GM21737 (cell line): Measurements from ENCODE around the gene SGIP1.
"Not testable (repeated sequence)": the region's sequence is repeated elsewhere in the genome, so short reads cannot be mapped to it uniquely, and the experiment has no call there.

Experiments
- ATAC-seq: cut with Tn5 transposase; IDR thresholded peaks from one replicate; pipeline ENCODE4 v1.9.1; 2021; ENCODE audit warnings: mild to moderate bottlenecking, moderate library complexity; ENCODE audit not compliant: unreplicated experiment

Gene SGIP1

GRCh38 chr1:66552287-66552686 is 18.3 kb downstream of the SGIP1 start:
- no peak for ATAC-seq

GRCh38 chr1:66552829-66553228 is 18.9 kb downstream of the SGIP1 start:
- no peak for ATAC-seq

- ATAC-seq, result no peak
These were observed 19.9 kb downstream of the SGIP1 start for GRCh38 chr1:66553846-66554245.

GRCh38 chr1:66556161-66556611 is 22.2 kb downstream of the SGIP1 start:
- ATAC-seq, result no peak

- ATAC-seq, result no peak
These were observed 23.2 kb downstream of the SGIP1 start for GRCh38 chr1:66557157-66557556.

DNA sequence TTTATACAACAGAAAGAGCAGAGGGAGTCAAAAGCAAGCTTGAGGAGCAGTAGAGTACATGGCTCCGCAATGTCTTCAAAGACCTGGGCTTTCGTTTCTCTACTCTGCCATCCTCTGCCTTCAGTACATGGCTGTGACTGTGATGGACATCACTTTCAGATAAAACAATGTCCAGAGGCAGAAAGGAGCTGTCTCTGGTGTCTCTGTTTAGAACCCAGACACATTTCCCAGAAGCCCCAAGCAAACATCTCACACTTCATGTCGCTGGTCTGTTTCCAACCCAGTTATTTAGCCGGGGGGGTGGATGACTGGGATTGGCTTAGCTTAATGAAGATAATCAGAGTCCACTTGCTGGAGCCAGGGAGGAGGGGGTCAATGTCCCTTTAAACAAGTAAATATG is 25.6 kb downstream of the SGIP1 start:
- ATAC-seq, result no peak

GRCh38 chr1:66562561-66562960 is 28.6 kb downstream of the SGIP1 start:
- ATAC-seq, result no peak

DNA sequence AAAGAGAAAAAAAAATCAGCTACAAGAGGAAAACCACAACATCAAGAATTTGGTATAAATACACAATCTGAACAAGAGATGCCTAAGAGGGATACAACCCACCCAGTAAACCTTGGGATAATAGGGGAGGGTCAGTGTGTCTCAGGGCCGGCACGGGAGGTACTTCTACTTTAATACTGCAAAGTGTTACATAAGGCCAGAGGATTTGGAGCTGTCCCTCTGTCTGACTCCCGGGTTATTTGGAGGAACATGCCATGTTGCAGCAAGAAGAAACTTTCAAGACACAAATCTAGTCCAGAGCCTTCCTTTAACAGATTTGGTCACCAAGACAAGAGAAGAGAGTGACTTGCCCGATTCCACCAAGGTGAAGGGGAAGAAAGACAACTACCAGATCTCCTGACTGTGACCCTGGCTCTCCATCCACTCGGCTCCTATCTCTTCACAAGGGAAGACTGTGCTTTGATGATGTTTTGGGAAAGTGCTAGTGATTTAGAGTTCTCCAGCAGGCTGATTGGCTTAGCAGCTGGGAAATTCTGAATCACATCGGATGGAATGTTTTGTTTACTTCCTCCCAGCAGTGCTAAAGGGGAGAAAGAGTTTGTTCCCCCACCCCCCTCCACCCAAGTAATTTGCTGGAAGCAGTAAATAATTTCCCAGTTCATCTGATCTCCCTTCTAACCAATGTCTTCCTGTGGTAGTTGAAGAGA is 29.3 kb downstream of the SGIP1 start:
- no peak for ATAC-seq

DNA sequence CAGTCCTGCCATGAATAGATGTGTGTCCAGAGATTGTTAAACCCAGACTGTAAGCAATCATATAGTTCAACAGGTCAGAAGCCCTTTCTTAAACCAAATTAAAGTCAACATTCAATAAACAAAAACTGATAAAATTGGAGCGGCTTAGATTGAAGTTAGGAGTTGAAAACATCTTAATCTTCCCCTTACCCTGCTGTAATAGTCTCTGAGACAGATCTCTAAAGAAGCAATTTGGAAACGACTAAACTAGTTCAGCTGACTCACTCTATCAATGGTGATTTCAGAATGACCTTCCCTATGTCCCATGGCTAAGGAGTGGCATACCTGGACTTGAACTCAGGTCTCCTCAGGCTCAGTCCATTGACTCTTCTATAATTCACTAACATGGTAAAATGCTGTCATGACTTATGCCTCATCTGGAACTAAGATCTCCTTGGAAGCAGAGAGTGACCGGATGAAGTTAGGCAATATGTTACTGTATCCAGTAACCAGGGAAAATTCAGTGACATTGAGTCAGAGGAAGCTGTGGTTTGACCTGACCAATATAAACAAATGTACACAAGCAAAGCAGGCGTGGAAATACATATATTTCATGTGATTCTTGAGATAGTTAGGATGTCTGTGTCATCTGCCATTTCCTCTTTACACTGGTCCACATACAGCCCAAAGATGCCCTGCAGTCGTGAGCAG is 30.1 kb downstream of the SGIP1 start:
- ATAC-seq, result no peak

- ATAC-seq, result no peak
These were observed 36.2 kb downstream of the SGIP1 start for GRCh38 chr1:66570196-66570595.

- ATAC-seq, result no peak
These were observed 37.8 kb downstream of the SGIP1 start for GRCh38 chr1:66571789-66572188.

DNA sequence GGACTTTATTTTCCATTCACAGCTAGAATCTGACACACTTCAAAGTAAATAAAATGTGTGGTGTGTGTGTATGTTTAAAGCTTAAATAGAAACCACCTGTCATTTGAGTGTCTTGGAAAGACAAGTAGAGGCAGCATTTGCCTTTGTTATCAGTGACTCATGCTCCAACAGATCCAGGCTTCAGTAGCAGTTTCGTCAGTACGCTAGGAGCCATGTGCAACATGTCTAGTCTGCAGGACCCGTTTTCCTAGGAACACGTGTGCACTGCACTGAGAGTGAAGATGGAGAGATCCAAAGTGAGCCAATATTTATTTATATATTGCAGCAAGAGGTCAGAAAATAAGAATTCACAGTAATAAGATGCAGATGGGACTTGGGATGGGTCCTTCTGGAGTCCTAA is 41.8 kb downstream of the SGIP1 start:
- no peak for ATAC-seq

- no peak for ATAC-seq
These were observed 42.7 kb downstream of the SGIP1 start for GRCh38 chr1:66576645-66577044.

DNA sequence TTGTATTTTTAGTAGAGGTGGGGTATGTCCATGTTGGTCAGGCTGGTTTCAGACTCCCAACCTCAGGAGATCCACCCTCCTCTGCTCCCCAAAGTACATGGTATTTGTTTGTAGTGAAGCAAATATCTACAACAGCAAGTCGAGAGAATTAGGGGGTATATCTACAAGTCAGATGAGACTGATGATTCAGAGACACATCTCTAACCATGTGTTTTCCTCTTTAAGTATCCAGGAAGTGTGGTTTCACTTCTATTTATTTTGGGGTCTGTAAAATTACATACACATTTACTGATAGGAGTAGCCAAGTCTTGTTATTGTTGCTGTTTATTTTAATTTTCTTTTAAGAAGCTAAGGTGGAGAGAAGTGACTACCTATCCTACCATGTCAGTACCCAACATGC is 44.9 kb downstream of the SGIP1 start:
- ATAC-seq, result no peak

- no peak for ATAC-seq
These were observed 46.1 kb downstream of the SGIP1 start for GRCh38 chr1:66580081-66580480.

DNA sequence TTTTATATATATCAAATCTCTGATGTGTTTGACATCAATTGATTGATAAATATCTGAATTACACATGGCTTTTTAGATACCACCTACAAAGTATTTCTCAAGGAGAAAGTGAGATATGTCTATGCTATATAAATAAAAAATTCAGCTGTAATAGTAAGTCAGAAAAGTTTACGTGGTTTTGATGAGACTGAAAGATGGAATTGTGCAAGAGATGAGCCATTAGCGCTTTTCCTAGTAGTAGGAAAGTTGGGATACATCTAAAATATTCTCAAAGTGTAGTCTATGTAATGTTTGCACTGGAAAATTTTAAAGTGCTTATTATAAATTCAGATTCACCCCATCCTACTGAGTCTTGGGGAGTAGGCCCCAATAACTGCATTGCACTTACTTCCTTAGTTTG is 49.1 kb downstream of the SGIP1 start:
- no peak for ATAC-seq

DNA sequence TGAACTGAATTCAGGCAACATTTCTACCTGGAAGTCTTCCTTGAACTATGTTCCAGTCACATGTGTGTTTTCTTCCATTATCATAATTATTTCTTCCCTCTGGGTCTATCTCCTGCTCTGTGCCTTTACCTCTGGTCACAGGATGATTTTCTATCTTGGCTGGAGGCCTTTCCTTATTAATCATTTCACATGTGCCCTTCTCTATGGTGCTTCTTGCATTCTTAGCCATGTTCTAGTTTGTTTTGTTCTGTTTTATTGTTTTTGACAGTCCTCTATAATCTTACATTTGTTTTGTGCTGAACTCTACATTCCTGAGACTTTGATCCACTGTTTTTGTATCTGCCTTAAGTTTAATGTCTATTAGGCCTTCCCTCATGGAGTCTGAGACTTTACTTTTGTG is 51.0 kb downstream of the SGIP1 start:
- no peak for ATAC-seq

GRCh38 chr1:66589326-66589725 is 55.4 kb downstream of the SGIP1 start:
- no peak for ATAC-seq

DNA sequence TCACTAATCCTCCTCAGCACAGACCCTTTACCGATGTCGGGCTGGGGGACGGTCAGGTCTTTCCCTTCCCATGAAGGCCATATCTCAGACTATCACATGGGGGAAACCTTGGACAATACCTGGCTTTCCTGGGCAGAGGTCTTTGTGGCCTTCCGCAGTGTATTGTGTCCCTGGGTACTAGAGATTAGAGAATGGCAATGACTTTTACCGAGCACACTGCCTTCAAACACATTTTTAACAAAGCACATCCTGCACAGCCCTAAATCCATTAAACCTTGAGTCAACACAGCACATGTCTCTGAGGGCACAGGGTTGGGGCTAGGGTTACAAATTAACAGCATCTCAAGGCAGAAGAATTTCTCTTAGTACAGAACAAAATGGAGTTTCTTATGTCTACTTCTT is 58.2 kb downstream of the SGIP1 start:
- ATAC-seq, result not testable (repeated sequence)

GRCh38 chr1:66596191-66596590 is 62.2 kb downstream of the SGIP1 start:
- no peak for ATAC-seq

GRCh38 chr1:66597500-66597899 is 63.5 kb downstream of the SGIP1 start:
- no peak for ATAC-seq

- ATAC-seq, result no peak
These were observed 64.7 kb downstream of the SGIP1 start for GRCh38 chr1:66598670-66599069.

DNA sequence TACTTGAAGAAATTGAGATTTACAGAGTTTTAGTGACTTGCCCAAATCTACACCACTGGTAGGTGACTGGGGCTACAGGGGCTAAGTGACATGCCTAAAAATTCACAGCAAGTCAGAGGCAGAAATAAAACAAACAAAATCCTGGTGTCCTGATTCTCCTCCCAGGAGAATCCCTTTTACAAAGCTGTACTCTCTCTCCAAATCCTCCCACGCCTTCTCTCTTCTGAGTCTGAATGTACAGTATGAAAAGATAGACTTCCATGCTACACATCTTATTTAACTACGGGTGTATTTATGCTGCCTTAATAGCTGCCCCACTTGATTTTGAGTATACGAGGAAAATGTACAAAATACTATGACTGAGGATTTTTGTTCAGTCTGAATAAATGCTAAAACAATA is 65.4 kb downstream of the SGIP1 start:
- ATAC-seq, result no peak
